Parathyroid adenoma (tissue), 2 donors: ENCODE data around the gene SPATA13.
A peak's percentile ranks its signal among the peaks of the same experiment; 100 is the strongest.

Source experiments
- H2AFZ ChIP-seq: fragments of 300-600 bp; sonication (generic); one replicate; pipeline ENCODE4 v1.7.0; 2017; ENCODE audit warnings: antibody characterized with exemption, mild to moderate bottlenecking
- H3K27ac ChIP-seq: fragments of 300-600 bp; sonication (generic); one replicate; pipeline ENCODE4 v1.7.0; 2017
- H3K27me3 ChIP-seq: fragments of 300-600 bp; sonication (generic); one replicate; pipeline ENCODE4 v1.7.0; 2017; ENCODE audit warnings: low read length; ENCODE audit not compliant: control insufficient read depth, insufficient read depth
- H3K36me3 ChIP-seq: fragments of 300-600 bp; sonication (generic); one replicate; pipeline ENCODE4 v1.7.0; 2017; ENCODE audit warnings: low read length; ENCODE audit not compliant: control insufficient read depth, insufficient read depth
- H3K4me1 ChIP-seq: fragments of 300-600 bp; sonication (generic); one replicate; pipeline ENCODE4 v1.7.0; 2017; ENCODE audit warnings: control low read depth
- H3K4me2 ChIP-seq: fragments of 300-600 bp; sonication (generic); one replicate; pipeline ENCODE4 v1.7.0; 2017; ENCODE audit warnings: low read length
- H3K4me3 ChIP-seq: fragments of 300-600 bp; sonication (generic); one replicate; pipeline ENCODE4 v1.7.0; 2017; ENCODE audit warnings: low read depth, low read length
- H3K79me2 ChIP-seq: fragments of 300-600 bp; sonication (generic); one replicate; pipeline ENCODE4 v1.7.0; 2017; ENCODE audit warnings: control low read depth
- H3K9ac ChIP-seq: fragments of 300-600 bp; sonication (generic); one replicate; pipeline ENCODE4 v1.7.0; 2017; ENCODE audit warnings: mild to moderate bottlenecking
- H3K9me3 ChIP-seq: fragments of 300-600 bp; sonication (generic); one replicate; pipeline ENCODE4 v1.7.0; 2017; ENCODE audit warnings: low read length; ENCODE audit not compliant: control insufficient read depth
- TF ChIP-seq, protein P1 (sequence below): fragments of 300-600 bp; sonication (generic); IDR thresholded peaks from one replicate; pipeline ENCODE4 v1.7.0; 2017; ENCODE audit warnings: antibody characterized with exemption, mild to moderate bottlenecking
- donor health status: primary hyperparathyroidism.

Gene SPATA13

GRCh38 chr13:24160458-24161009, at the start of gene SPATA13:
TSS of gene SPATA13 (plus strand) at chr13:24160720. CDS start at chr13:24222930, 62,210 bp downstream.
- peak within 1 kb of the TSS; percentile 41 for H3K4me2 ChIP-seq
- H3K36me3 ChIP-seq: no peaks in the 10 kb centered on the region
- H3K27ac ChIP-seq: peak within 1 kb of the TSS; percentile 33
- peak within 1 kb of the TSS; percentile 38 for H3K4me3 ChIP-seq
- TF ChIP-seq, protein P1, sequence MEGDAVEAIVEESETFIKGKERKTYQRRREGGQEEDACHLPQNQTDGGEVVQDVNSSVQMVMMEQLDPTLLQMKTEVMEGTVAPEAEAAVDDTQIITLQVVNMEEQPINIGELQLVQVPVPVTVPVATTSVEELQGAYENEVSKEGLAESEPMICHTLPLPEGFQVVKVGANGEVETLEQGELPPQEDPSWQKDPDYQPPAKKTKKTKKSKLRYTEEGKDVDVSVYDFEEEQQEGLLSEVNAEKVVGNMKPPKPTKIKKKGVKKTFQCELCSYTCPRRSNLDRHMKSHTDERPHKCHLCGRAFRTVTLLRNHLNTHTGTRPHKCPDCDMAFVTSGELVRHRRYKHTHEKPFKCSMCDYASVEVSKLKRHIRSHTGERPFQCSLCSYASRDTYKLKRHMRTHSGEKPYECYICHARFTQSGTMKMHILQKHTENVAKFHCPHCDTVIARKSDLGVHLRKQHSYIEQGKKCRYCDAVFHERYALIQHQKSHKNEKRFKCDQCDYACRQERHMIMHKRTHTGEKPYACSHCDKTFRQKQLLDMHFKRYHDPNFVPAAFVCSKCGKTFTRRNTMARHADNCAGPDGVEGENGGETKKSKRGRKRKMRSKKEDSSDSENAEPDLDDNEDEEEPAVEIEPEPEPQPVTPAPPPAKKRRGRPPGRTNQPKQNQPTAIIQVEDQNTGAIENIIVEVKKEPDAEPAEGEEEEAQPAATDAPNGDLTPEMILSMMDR: no peak
- H3K9me3 ChIP-seq: no peaks in the 10 kb centered on the region
- H2AFZ ChIP-seq: peak within 1 kb of the TSS; percentile 72
- no peaks in the 10 kb centered on the region for H3K79me2 ChIP-seq
- H3K4me1 ChIP-seq: no peaks in the 10 kb centered on the region
- no peaks in the 10 kb centered on the region for H3K27me3 ChIP-seq
- H3K9ac ChIP-seq: no peak within 1 kb of the TSS

GRCh38 chr13:24112791-24113190, 47.7 kb upstream of the SPATA13 start:
- no peak overlapping the region for H3K4me2 ChIP-seq
- TF ChIP-seq, protein P1: no peak
- H3K4me3 ChIP-seq: no peak overlapping the region
- H3K79me2 ChIP-seq: no peaks in the 10 kb centered on the region
- H3K4me1 ChIP-seq: no peaks in the 10 kb centered on the region
- no peak overlapping the region for H3K27ac ChIP-seq
- H3K27me3 ChIP-seq: no peaks in the 10 kb centered on the region
- no peaks in the 10 kb centered on the region for H3K9me3 ChIP-seq
- no peaks in the 10 kb centered on the region for H3K36me3 ChIP-seq
- no peak overlapping the region for H2AFZ ChIP-seq
- no peak overlapping the region for H3K9ac ChIP-seq

DNA sequence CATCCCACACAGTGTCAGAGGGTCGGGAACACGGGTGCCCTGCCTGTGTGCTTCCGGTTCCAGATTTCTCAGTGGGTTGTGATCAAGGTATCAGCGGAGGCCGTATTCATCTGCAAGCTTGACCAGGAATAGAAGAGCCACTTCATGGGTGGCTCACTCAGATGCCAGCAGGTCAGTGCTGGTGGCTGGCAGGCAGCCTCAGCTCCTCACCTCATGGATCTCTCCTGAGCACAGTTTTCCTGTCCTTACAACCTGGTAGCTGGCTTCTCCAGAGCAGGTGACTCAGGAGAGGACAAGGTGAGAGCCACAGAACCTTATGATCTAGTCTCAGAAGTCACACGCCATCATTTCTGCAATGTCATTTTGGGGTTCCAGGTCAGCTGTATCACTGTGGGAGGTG, 44.8 kb upstream of the SPATA13 start:
- no peak overlapping the region for H3K27ac ChIP-seq
- H3K36me3 ChIP-seq: no peaks in the 10 kb centered on the region
- H3K4me1 ChIP-seq: no peaks in the 10 kb centered on the region
- no peak overlapping the region for H2AFZ ChIP-seq
- H3K79me2 ChIP-seq: no peaks in the 10 kb centered on the region
- no peak overlapping the region for H3K9ac ChIP-seq
- no peak overlapping the region for H3K4me3 ChIP-seq
- H3K4me2 ChIP-seq: no peak overlapping the region
- H3K27me3 ChIP-seq: no peaks in the 10 kb centered on the region
- TF ChIP-seq, protein P1: no peak
- H3K9me3 ChIP-seq: no peaks in the 10 kb centered on the region

DNA sequence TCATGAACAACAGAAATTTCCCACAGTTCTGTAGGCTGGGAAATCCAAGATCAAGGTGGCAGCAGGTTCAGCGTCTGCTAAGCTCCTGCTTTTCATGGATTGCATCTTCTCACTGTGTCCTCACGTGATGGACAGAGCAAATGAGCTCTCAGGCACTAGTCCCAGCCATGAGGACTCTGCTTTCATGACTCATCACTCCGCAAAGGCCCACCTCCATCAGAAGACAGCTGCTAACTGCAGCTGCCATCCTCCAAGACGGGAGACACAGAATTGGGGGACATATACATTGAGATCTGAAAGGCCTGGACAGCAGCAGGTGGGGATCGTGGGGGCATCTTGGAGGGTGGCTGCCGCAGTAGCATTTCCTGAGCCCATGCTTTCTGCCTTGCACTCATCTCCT, 44.4 kb upstream of the SPATA13 start:
- Histone ChIP-seq H3K4me1 (no peaks in the 10 kb centered on the region), H3K9me3 (no peaks in the 10 kb centered on the region), H2AFZ (no peak overlapping the region), H3K27me3 (no peaks in the 10 kb centered on the region), H3K4me2 (no peak overlapping the region), H3K36me3 (no peaks in the 10 kb centered on the region), H3K27ac (no peak overlapping the region), H3K79me2 (no peaks in the 10 kb centered on the region), H3K4me3 (no peak overlapping the region), H3K9ac (no peak overlapping the region)
- TF ChIP-seq, protein P1: no peak

GRCh38 chr13:24118576-24118975, 41.9 kb upstream of the SPATA13 start:
- Histone ChIP-seq H3K27ac (no peak overlapping the region), H3K9me3 (no peaks in the 10 kb centered on the region), H3K4me3 (no peak overlapping the region), H3K4me2 (no peak overlapping the region), H3K36me3 (no peaks in the 10 kb centered on the region), H3K27me3 (no peaks in the 10 kb centered on the region), H3K79me2 (no peaks in the 10 kb centered on the region), H3K9ac (no peak overlapping the region), H3K4me1 (no peaks in the 10 kb centered on the region), H2AFZ (no peak overlapping the region)
- TF ChIP-seq, protein P1: no peak
